GM12878 (cell line): Measurements from ENCODE around the gene HSFX3. TPM values are rescaled to one million over a fixed set of nuclear protein-coding genes. Genes with fewer than 3 reads are reported as not detected.
A peak's percentile ranks its signal among the peaks of the same experiment; 100 is the strongest.

Source experiments
- ATAC-seq: fragments of 200-7000 bp; cut with Tn5 transposase; 3 replicates; pipeline ENCODE4 v1.9.1; 2020; ENCODE audit warnings: mild to moderate bottlenecking, moderate library complexity
- BruUV-seq: library from RNA; stranded (reverse); fragments of 400-500 nt; replicated peaks from 2 replicates; lab custom pipeline; 2021; lab: Mats Ljungman, UMichigan
- CTCF ChIA-PET: fragments of 300-600 bp; sonication (Branson Sonifier 250); formaldehyde crosslinking; extraction: SDS; loops from one replicate; lab custom pipeline; 2021; ENCODE audit warnings: inconsistent platforms; lab: Yijun Ruan, JAX
- POLR2A ChIA-PET: fragments of 350-600 bp; formaldehyde crosslinking; extraction: SDS; loops from one replicate; lab custom pipeline; 2021; ENCODE audit warnings: inconsistent platforms; lab: Charles Lee
- RAD21 ChIA-PET: fragments of 300-600 bp; sonication (Branson Sonifier 250); formaldehyde crosslinking; loops from one replicate; lab custom pipeline; 2023; ENCODE audit warnings: antibody characterized with exemption; ENCODE audit not compliant: unreplicated experiment; lab: Charles Lee
- SMC1A ChIA-PET: fragments of 300-600 bp; sonication (Branson Sonifier 250); formaldehyde crosslinking; loops from one replicate; lab custom pipeline; 2023; ENCODE audit not compliant: unreplicated experiment, uncharacterized antibody; lab: Charles Lee
- DNase-seq: peaks from one replicate; pipeline ENCODE4 v3.0.0-alpha.2; 2011; ENCODE audit warnings: low read depth, low spot score
- FAIRE-seq: peaks from 3 replicates; lab custom pipeline; 2011; peaks lifted over from hg19 to GRCh38; lab: Jason Lieb, UNC
- H2AFZ ChIP-seq: 2 replicates; pipeline ENCODE4 v1.6.0; 2011; ENCODE audit warnings: low read depth, low read length, control low read depth; ENCODE audit not compliant: control insufficient read depth
- H3K27ac ChIP-seq: 2 replicates; pipeline ENCODE4 v1.5.1; 2011; ENCODE audit warnings: control low read depth; ENCODE audit not compliant: control insufficient read depth, insufficient read depth
- H3K27me3 ChIP-seq, 2 experiments: replicated peaks in 1 of 2; 2 replicates each; pipeline versions ENCODE4 v1.6.0 to v1.6.1; 2011; ENCODE audit warnings: low read length in 1 of 2; ENCODE audit not compliant: control insufficient read depth in 2 of 2, insufficient read depth in 2 of 2
- H3K36me3 ChIP-seq, 2 experiments: 2 replicates each; pipeline ENCODE4 v1.5.1; 2011; ENCODE audit warnings: low read length in 1 of 2; ENCODE audit not compliant: control insufficient read depth in 2 of 2, insufficient read depth in 2 of 2
- H3K4me1 ChIP-seq: 2 replicates; pipeline ENCODE4 v1.6.1; 2011; ENCODE audit warnings: mild to moderate bottlenecking, low read length, moderate library complexity, mixed read lengths; ENCODE audit not compliant: control insufficient read depth, insufficient read depth
- H3K4me2 ChIP-seq: 2 replicates; pipeline ENCODE4 v1.6.0; 2011; ENCODE audit warnings: control low read depth; ENCODE audit not compliant: control insufficient read depth, insufficient read depth
- H3K4me3 ChIP-seq: fragments of 200-600 bp; sonication (generic); 2 replicates; pipeline ENCODE4 v1.5.1; 2016
- H3K79me2 ChIP-seq: 2 replicates; pipeline ENCODE4 v1.6.0; 2011; ENCODE audit warnings: low read length; ENCODE audit not compliant: control insufficient read depth, insufficient read depth
- H3K9ac ChIP-seq: 2 replicates; pipeline ENCODE4 v1.8.0; 2011; ENCODE audit warnings: low read length, control low read depth, mixed read lengths; ENCODE audit not compliant: control insufficient read depth, insufficient read depth
- H3K9me3 ChIP-seq: replicated peaks from 3 replicates; pipeline ENCODE4 v1.5.1; 2011; ENCODE audit warnings: mild to moderate bottlenecking, low read length; ENCODE audit not compliant: control insufficient read depth, insufficient read depth
- H4K20me1 ChIP-seq: 2 replicates; pipeline ENCODE4 v1.6.0; 2011; ENCODE audit not compliant: control insufficient read depth, insufficient read depth
- BHLHE40 ChIP-seq, 2 experiments: fragments of 450-650 bp in 1 of 2; IDR thresholded peaks; 2 replicates each; pipeline ENCODE4 v1.6.1; 2011 to 2017; ENCODE audit warnings: low read depth in 2 of 2, borderline replicate concordance in 1 of 2, improper control_type of control experiment in 1 of 2, low read length in 1 of 2, mild to moderate bottlenecking in 1 of 2
- WGBS: methylation state at CpG from one replicate; pipeline ENCODE4 v1.1.6; 2016; ENCODE audit warnings: low lambda C conversion rate; ENCODE audit not compliant: insufficient replicate concordance, insufficient coverage; ENCODE audit errors: missing lambda C conversion rate; 5-methylcytosine and 5-hydroxymethylcytosine counted together
- in situ Hi-C: fragments of 300-500 bp; cut with MboI; formaldehyde crosslinking; loops from 9 replicates; pipeline ENCODE4 v1.14.3; 2018; ENCODE audit warnings: mixed read lengths
- intact Hi-C: fragments of 100-400 bp; cut with micrococcal nuclease; formaldehyde crosslinking; loops from one replicate; pipeline ENCODE4 v1.14.2; 2022; ENCODE audit not compliant: unreplicated experiment
- polyA plus RNA-seq, 11 experiments: library from polyadenylated mRNA; depleted of rRNA in 4 of 11; unstranded in 6 of 11; stranded (reverse) in 5 of 11; fragments of >200 nt; fragmentation: Nextera tagmentation in 4 of 11; fragmentation: Illumina TruSeq in 1 of 11; extraction: Ambion mirVana in 4 of 11; extraction: Trizol in 1 of 11; gene quantifications; 1 replicate in 1 of 11; 2 replicates in 10 of 11; pipeline versions ENCODE4 v1.2.1 to v1.2.3, GENCODE V29; 2011 to 2016; ENCODE audit warnings: inconsistent platforms in 2 of 11, missing spikeins in 2 of 11, low read depth in 1 of 11
- total RNA-seq, 4 experiments: library from RNA; depleted of rRNA in 3 of 4; stranded (reverse); fragments of >200 nt in 3 of 4; fragmentation: Illumina TruSeq in 1 of 4; extraction: Trizol in 1 of 4; gene quantifications; 2 replicates each; pipeline versions ENCODE4 v1.2.1 to v1.2.3, GENCODE V29; 2013 to 2021
- TF ChIP-seq, protein P1 (sequence below): fragments of 450-650 bp; IDR thresholded peaks from 2 replicates; pipeline ENCODE4 v1.6.1; 2018; ENCODE audit warnings: borderline replicate concordance, mild to moderate bottlenecking; ENCODE audit not compliant: partially characterized antibody

HSFX3 gene
- total and polyA plus RNA-seq, 10 of the 15 experiments (the other 5 are each of a cell fraction or from before 2014, with no cell fraction given) = 0.05 to 0.40 (median 0.29) TPM; not detected in 5

GRCh38 chrX:149541521-149542047, 8.1 kb downstream of the HSFX3 start:
- RAD21 ChIA-PET = interaction anchor here (1.1 to 3.2 kb wide), 2 partner anchors 14 to 29 kb away, joined by 3 to 27 read pairs; no protein-coding TSS in a partner anchor
- Histone ChIP-seq H4K20me1 (no peaks in the 10 kb centered on the region), H3K4me2 (peak overlapping the region; percentile 34), H2AFZ (no peak overlapping the region; the same call in 1 of the 2 replicates), H3K36me3 (no peaks in the 10 kb centered on the region), H3K27me3 (no peaks in the 10 kb centered on the region), H3K27ac (peak overlapping the region; percentile 85), H3K9ac (peak overlapping the region; percentile 70)
- in situ Hi-C loops = no loop called here
- BruUV-seq = no TSS peak
- intact Hi-C loops = loop anchor here (2.0 kb wide), 1 partner anchor 37 kb away; the partner anchor contains the start of gene IDS
- SMC1A ChIA-PET = interaction anchor here (3.4 kb wide), 1 partner anchor 10 kb away, joined by 16 read pairs; no protein-coding TSS in a partner anchor
- FAIRE-seq = no peak
- no peak for TF ChIP-seq BHLHE40 (IDR thresholded peaks at IDR 0.05; ENCODE audit: borderline replicate concordance in 1 of 2, low read depth in 2 of 2, low read length in 1 of 2)
- TF ChIP-seq, protein P1, sequence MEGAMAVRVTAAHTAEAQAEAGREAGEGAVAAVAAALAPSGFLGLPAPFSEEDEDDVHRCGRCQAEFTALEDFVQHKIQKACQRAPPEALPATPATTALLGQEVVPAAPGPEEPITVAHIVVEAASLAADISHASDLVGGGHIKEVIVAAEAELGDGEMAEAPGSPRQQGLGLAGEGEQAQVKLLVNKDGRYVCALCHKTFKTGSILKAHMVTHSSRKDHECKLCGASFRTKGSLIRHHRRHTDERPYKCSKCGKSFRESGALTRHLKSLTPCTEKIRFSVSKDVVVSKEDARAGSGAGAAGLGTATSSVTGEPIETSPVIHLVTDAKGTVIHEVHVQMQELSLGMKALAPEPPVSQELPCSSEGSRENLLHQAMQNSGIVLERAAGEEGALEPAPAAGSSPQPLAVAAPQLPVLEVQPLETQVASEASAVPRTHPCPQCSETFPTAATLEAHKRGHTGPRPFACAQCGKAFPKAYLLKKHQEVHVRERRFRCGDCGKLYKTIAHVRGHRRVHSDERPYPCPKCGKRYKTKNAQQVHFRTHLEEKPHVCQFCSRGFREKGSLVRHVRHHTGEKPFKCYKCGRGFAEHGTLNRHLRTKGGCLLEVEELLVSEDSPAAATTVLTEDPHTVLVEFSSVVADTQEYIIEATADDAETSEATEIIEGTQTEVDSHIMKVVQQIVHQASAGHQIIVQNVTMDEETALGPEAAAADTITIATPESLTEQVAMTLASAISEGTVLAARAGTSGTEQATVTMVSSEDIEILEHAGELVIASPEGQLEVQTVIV = peak; percentile 35
- TF ChIP-seq, all 136 proteins: peak for 1
- DNase-seq (no peak), ATAC-seq (no peak)
- ChIA-PET CTCF (no interaction called here), POLR2A (interaction anchor here (3.8 kb wide), 1 partner anchor 398 kb away, joined by 34 read pairs; the partner anchor contains the start of gene EOLA2)
- H3K4me3 ChIP-seq = peak overlapping the region; percentile 74
- peaks cover 4% of the 10 kb centered on the region; the same call in 1 of the 2 replicates for H3K4me1 ChIP-seq
- 31% methylated on average over 13 of the region's 13 CpGs for WGBS
- peaks cover 9% of the 10 kb centered on the region for H3K79me2 ChIP-seq
- H3K9me3 ChIP-seq = no peaks in the 10 kb centered on the region
